Right atrium auricular region (tissue), 2 donors: Measurements from ENCODE around the gene AEN. TPM values are rescaled to one million over a fixed set of nuclear protein-coding genes. Genes with fewer than 3 reads are reported as not detected.

Experiments
- DNase-seq: peaks from one replicate; pipeline ENCODE4 v3.0.0-alpha.2; 2019; ENCODE audit warnings: low spot score
- H3K27ac ChIP-seq, 2 donors: fragments of 200-600 bp; sonication (generic); 1 replicate in 1 of 2; 2 replicates in 1 of 2; pipeline ENCODE4 v1.5.1; 2016 to 2019
- H3K27me3 ChIP-seq, 2 donors: fragments of 200-600 bp; sonication (generic); one replicate each; pipeline versions ENCODE4 v1.5.1 to v1.6.0; 2017 to 2019
- H3K36me3 ChIP-seq: fragments of 200-600 bp; sonication (generic); one replicate; pipeline ENCODE4 v1.5.1; 2016
- H3K4me1 ChIP-seq, 2 donors: fragments of 200-600 bp; sonication (generic); one replicate each; pipeline versions ENCODE4 v1.5.1 to v1.6.0; 2017 to 2019
- H3K4me3 ChIP-seq, 2 donors: fragments of 200-600 bp; sonication (generic); 1 replicate in 1 of 2; 2 replicates in 1 of 2; pipeline ENCODE4 v1.5.1; 2017 to 2019; ENCODE audit warnings: mild to moderate bottlenecking in 1 of 2, moderate library complexity in 1 of 2
- H3K9me3 ChIP-seq, 2 donors: fragments of 200-600 bp; sonication (generic); one replicate each; pipeline ENCODE4 v1.5.1; 2019
- CTCF ChIP-seq, 2 donors: fragments of 200-600 bp; sonication (generic); IDR thresholded peaks; one replicate each; pipeline ENCODE4 v1.5.1; 2019; ENCODE audit warnings: antibody characterized with exemption in 2 of 2
- total RNA-seq, 2 donors: library from RNA; depleted of rRNA; stranded (reverse); fragments of >200 nt; gene quantifications; one replicate each; pipeline ENCODE4 v1.1.0, GENCODE V29; 2016

AEN gene
- total RNA-seq, 2 donors from 2014 or later, result 5.1 to 8.0 TPM

- H3K9me3 ChIP-seq, result no peaks in the 10 kb centered on the region
- no peak overlapping the region for H3K4me3 ChIP-seq
- no peaks in the 10 kb centered on the region for H3K36me3 ChIP-seq
- H3K4me1 ChIP-seq, result no peaks in the 10 kb centered on the region
- no peak overlapping the region for H3K27ac ChIP-seq
- TF ChIP-seq CTCF (IDR thresholded peaks at IDR 0.05), result no peak
- no peak for DNase-seq
- H3K27me3 ChIP-seq, result no peaks in the 10 kb centered on the region
These were observed 40.8 kb downstream of the AEN start for GRCh38 chr15:88661761-88662556.

GRCh38 chr15:88663141-88663621 is 42.0 kb downstream of the AEN start:
- Histone ChIP-seq H3K27ac (no peak overlapping the region), H3K9me3 (no peaks in the 10 kb centered on the region), H3K4me3 (no peak overlapping the region), H3K36me3 (no peaks in the 10 kb centered on the region), H3K4me1 (no peaks in the 10 kb centered on the region), H3K27me3 (no peaks in the 10 kb centered on the region)
- TF ChIP-seq CTCF (IDR thresholded peaks at IDR 0.05), result no peak
- DNase-seq, result peak; percentile 52

GRCh38 chr15:88664151-88664778 is 43.1 kb downstream of the AEN start:
- H3K4me1 ChIP-seq, result no peaks in the 10 kb centered on the region
- H3K27me3 ChIP-seq, result no peaks in the 10 kb centered on the region
- H3K9me3 ChIP-seq, result no peaks in the 10 kb centered on the region
- peak in 1 of 2 donors; percentile 29 for TF ChIP-seq CTCF (IDR thresholded peaks at IDR 0.05)
- H3K36me3 ChIP-seq, result no peaks in the 10 kb centered on the region
- no peak overlapping the region for H3K27ac ChIP-seq
- H3K4me3 ChIP-seq, result no peak overlapping the region
- peak; percentile 50 for DNase-seq

- DNase-seq, result no peak
- H3K27ac ChIP-seq, result no peak overlapping the region
- no peaks in the 10 kb centered on the region for H3K27me3 ChIP-seq
- no peaks in the 10 kb centered on the region for H3K4me1 ChIP-seq
- H3K4me3 ChIP-seq, result no peak overlapping the region
- H3K36me3 ChIP-seq, result no peaks in the 10 kb centered on the region
- peaks cover 0 to 5% of the 10 kb centered on the region in 2 donors for H3K9me3 ChIP-seq
- TF ChIP-seq CTCF (IDR thresholded peaks at IDR 0.05), result no peak
These were observed 53.5 kb downstream of the AEN start for GRCh38 chr15:88674661-88675060.

- Histone ChIP-seq H3K4me1 (no peaks in the 10 kb centered on the region), H3K9me3 (no peaks in the 10 kb centered on the region), H3K4me3 (no peak overlapping the region), H3K27ac (no peak overlapping the region), H3K36me3 (no peaks in the 10 kb centered on the region), H3K27me3 (no peaks in the 10 kb centered on the region)
- DNase-seq, result no peak
- no peak for TF ChIP-seq CTCF (IDR thresholded peaks at IDR 0.05)
These were observed 57.6 kb downstream of the AEN start for GRCh38 chr15:88678755-88679154.
